GM21825 (cell line): ENCODE data around the gene ARHGAP10.

Source experiments
- ATAC-seq: cut with Tn5 transposase; IDR thresholded peaks from one replicate; pipeline ENCODE4 v1.9.1; 2021; ENCODE audit warnings: mild to moderate bottlenecking, moderate library complexity; ENCODE audit not compliant: unreplicated experiment

The ARHGAP10 gene

DNA sequence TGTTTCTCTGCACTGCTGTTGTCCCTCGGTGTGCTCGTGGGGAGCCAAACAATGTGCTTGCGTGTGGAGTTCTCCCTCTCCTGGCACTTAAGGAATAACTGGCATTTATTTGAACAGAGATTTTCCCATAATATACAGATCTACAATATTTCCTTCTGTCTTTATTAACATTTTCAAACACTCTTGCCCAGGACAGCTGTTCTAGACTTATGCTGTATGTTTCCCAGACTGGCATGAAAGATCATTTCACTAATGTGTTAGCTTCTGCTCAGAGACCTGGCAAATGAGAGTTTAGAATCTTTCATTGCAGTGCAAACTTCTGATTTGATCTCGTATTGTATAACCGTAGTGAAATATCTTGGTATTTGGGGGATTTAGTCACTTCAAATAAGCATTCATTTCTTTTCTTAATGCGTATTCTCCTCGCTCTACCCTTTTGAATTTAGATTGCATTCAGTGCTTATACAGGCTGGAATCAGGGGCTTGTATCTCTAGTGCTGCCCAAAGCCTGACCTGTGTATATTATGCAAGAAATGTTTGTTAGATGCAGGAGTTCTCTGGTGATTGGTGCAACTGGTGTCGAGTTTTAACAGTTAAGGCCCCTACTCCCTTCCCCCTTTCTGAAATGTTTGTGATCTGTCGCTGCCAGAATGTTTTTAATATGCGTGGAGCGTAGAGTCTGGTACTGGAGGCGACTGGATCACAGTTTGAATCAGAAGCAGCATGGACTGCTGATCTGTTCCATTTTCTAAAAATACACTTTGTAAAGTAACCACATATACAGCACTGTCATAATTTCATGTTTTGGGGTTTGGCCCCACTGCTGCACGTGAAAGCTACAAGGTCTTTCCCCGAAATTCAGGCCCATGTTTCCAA is 326.3 kb downstream of the ARHGAP10 start:
- ATAC-seq = no peak

DNA sequence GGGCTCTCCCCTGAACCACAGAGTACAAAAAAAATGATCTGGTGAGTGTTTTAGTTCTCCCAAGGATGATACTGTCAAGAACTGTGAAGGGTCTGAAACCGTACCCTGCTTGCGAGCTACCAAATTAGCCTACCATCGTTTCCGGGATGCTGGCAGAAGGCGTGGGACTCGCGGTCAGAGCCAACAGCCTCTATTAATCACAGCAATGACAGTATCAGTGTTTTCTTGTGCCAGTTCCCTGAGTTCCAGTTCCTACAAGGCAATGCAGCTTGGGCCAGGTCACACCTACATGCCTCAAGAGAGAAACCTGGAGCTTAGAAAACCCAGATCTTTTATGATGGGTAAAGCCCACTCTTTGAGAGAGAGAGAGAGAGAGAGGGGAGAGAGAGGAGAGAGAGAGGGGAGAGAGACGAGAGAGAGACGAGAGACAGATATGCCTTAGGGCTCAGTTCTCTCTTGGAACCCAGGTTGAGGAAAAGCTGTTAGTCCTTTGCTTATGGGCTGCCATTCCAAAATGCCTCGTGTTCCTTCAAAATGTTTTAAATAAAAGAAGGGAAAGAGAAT is 327.8 kb downstream of the ARHGAP10 start:
- ATAC-seq = no peak

- no peak for ATAC-seq
Observed at GRCh38 chr4:148060264-148061140, 328.6 kb downstream of the ARHGAP10 start.

DNA sequence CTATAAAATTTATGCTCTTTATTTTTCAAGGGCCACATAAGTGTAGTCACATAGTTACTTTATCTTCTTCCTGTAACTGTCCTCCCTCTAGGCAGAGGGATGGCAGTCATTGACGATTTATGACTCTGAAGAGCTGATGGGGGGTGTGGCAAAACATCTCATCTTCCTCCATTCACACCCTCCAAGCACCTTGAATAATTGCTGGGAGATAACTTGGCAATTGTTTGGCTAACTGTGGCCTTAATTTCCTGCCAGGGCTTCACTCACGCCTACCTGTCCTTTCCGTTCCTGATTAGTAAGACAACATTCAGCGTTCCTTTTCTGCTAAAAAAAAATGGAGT is 329.2 kb downstream of the ARHGAP10 start:
- no peak for ATAC-seq

- no peak for ATAC-seq
Observed at GRCh38 chr4:148061795-148062194, 329.9 kb downstream of the ARHGAP10 start.

GRCh38 chr4:148062301-148062950 is 330.5 kb downstream of the ARHGAP10 start:
- ATAC-seq = no peak

GRCh38 chr4:148064451-148064850 is 332.6 kb downstream of the ARHGAP10 start:
- no peak for ATAC-seq

GRCh38 chr4:148065075-148065474 is 333.2 kb downstream of the ARHGAP10 start:
- no peak for ATAC-seq

GRCh38 chr4:148067301-148067916 is 335.5 kb downstream of the ARHGAP10 start:
- ATAC-seq = no peak

GRCh38 chr4:148068065-148068911 is 336.4 kb downstream of the ARHGAP10 start:
- no peak for ATAC-seq

- no peak for ATAC-seq
Observed at GRCh38 chr4:148069086-148069894, 337.4 kb downstream of the ARHGAP10 start.

GRCh38 chr4:148069895-148070178 is 337.9 kb downstream of the ARHGAP10 start:
- ATAC-seq = no peak

- ATAC-seq = no peak
Observed at GRCh38 chr4:148071009-148071408, 339.1 kb downstream of the ARHGAP10 start.

DNA sequence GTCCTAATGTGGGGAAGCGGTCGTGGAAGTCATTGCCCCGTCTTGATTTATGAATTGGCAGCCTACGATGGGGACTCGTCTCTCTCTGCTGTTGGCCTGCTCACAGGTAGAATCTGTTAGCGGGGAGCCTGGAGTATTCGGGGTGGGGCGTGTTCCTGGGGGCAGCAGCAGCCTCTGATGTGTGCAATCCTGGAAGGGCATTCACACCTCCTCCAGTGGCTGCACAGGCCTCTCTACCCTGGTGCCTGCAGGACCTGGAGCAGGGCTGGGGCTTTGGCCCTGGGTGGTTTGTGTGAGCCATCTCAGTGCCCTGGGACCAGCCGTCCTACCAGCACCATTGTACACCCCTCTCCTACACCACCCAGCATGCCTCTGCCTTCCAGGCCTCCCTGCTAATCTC is 340.9 kb downstream of the ARHGAP10 start:
- ATAC-seq = no peak

- ATAC-seq = no peak
Observed at GRCh38 chr4:148073349-148073748, 341.5 kb downstream of the ARHGAP10 start.

DNA sequence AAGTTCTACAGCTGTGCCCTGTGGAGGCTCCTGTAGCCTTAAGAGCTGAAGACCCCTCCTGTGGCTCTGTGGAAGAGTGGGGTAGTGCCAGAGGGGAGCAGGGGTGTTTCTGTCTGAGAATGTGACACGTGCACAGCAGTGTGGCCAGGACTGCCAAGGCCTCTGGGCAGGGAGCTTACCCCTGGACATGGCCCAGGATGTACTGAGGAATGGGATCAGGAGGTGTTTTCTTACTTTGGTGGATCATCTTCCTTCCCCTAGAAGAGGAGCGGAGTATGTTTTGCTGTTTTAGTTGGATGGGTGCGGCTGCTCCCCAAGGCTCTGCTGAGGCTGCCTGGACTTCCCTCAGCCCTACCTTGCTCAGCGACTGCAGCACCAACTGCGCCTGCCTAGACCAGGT is 342.6 kb downstream of the ARHGAP10 start:
- no peak for ATAC-seq

DNA sequence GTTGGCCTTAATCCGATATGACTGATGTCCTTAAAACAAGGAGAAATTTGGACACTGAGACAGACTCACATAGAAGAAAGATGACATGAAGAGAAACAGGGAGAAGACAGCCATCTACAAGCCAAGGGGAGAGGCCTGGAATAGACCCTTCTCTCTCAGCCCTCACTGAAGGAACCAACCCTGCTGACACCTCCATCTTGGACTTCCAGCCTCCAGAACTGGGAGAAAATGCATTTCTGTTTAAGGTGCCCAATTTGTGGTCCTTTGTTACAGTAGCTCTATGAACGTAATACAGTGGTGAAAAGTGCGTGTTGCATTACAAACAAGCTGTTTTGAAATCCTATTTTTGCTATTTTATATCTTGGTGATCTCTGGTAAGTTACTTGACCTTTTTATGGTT is 343.6 kb downstream of the ARHGAP10 start:
- ATAC-seq = no peak

DNA sequence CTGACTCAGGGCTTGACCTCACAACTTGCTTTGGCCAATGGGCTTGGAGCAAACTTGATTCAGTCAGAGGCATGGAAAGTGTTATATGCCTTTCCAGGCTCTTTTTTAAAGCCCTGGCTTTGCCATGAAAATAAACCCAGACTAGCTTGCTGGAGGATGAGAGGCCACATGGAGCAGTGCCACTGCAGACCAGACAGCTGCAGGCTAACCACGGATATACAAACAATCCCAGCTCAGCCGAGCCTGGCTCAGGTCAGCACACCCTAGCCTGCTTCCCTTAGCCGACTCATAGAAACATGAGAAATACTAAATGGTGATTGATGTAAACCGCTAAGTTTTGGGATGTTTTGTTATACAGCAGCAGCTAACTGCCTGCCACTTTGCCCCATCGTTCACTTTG is 345.1 kb downstream of the ARHGAP10 start:
- no peak for ATAC-seq

GRCh38 chr4:148077581-148077980 is 345.7 kb downstream of the ARHGAP10 start:
- no peak for ATAC-seq
